Tibial nerve (tissue), 4 donors: ENCODE data around the gene WDR5B. TPM values are rescaled to one million over a fixed set of nuclear protein-coding genes. Genes with fewer than 3 reads are reported as not detected.

Experiments used
- DNase-seq, 2 donors: peaks; one replicate each; pipeline ENCODE4 v3.0.0-alpha.2; 2019; ENCODE audit warnings: low spot score in 2 of 2
- H3K27ac ChIP-seq, 4 donors: fragments of 200-600 bp; sonication (generic) in 3 of 4; one replicate each; pipeline ENCODE4 v1.5.1; 2017 to 2019; ENCODE audit warnings: mild to moderate bottlenecking in 1 of 4
- H3K27me3 ChIP-seq, 2 donors: fragments of 200-600 bp; sonication (generic) in 1 of 2; one replicate each; pipeline versions ENCODE4 v1.5.1 to v1.6.0; 2017 to 2019
- H3K36me3 ChIP-seq, 3 donors: fragments of 200-600 bp; sonication (generic); one replicate each; pipeline ENCODE4 v1.5.1; 2018 to 2019
- H3K4me1 ChIP-seq, 4 donors: fragments of 200-600 bp; sonication (generic) in 3 of 4; one replicate each; pipeline ENCODE4 v1.5.1; 2017 to 2019
- H3K4me3 ChIP-seq, 4 donors: fragments of 200-600 bp; sonication (generic) in 3 of 4; one replicate each; pipeline ENCODE4 v1.5.1; 2017 to 2019; ENCODE audit warnings: mild to moderate bottlenecking in 1 of 4, moderate library complexity in 1 of 4
- H3K9me3 ChIP-seq, 4 donors: fragments of 200-600 bp; sonication (generic) in 3 of 4; one replicate each; pipeline ENCODE4 v1.5.1; 2017 to 2019
- CTCF ChIP-seq, 5 experiments: fragments of 200-600 bp in 3 of 5; fragments of 450-650 bp in 2 of 5; sonication (generic) in 3 of 5; IDR thresholded peaks; one replicate each; pipeline ENCODE4 v1.5.1; 2016 to 2019; ENCODE audit warnings: antibody characterized with exemption in 5 of 5, mild to moderate bottlenecking in 3 of 5, moderate library complexity in 2 of 5
- EP300 ChIP-seq, 2 donors: sonication (generic); formaldehyde crosslinking; IDR thresholded peaks; one replicate each; pipeline ENCODE4 v1.6.1; 2017; ENCODE audit warnings: antibody characterized with exemption in 2 of 2, mild to moderate bottlenecking in 1 of 2
- POLR2A ChIP-seq, 2 donors: fragments of 450-650 bp; IDR thresholded peaks; one replicate each; pipeline ENCODE4 v1.6.1; 2017; ENCODE audit warnings: antibody characterized with exemption in 2 of 2, mild to moderate bottlenecking in 2 of 2, moderate library complexity in 2 of 2
- WGBS, 2 donors: methylation state at CpG; one replicate each; pipeline ENCODE4 v1.1.5; 2018; 5-methylcytosine and 5-hydroxymethylcytosine counted together
- total RNA-seq, 4 donors: library from RNA; depleted of rRNA; stranded (reverse); fragments of >200 nt; gene quantifications; one replicate each; pipeline ENCODE4 v1.1.0, GENCODE V29; 2016

The WDR5B gene
- total RNA-seq, 4 donors from 2014 or later = 4.4 to 5.1 (median 4.8) TPM

GRCh38 chr3:122409446-122409845 is 6.4 kb downstream of the WDR5B start:
- no peak overlapping the region for H3K4me3 ChIP-seq
- no peaks in the 10 kb centered on the region for H3K9me3 ChIP-seq
- DNase-seq = no peak
- H3K27ac ChIP-seq = no peak overlapping the region
- peaks cover 0 to 17% (median 1%) of the 10 kb centered on the region in 4 donors for H3K4me1 ChIP-seq
- TF ChIP-seq POLR2A (IDR thresholded peaks at IDR 0.05) = no peak
- no peak for TF ChIP-seq CTCF (IDR thresholded peaks at IDR 0.05)
- TF ChIP-seq EP300 (IDR thresholded peaks at IDR 0.05) = no peak
- 77% methylated on average over 6 of the region's 6 CpGs for WGBS, 2 donors
- H3K36me3 ChIP-seq = peaks cover 0 to 76% (median 0%) of the 10 kb centered on the region in 3 donors
- no peaks in the 10 kb centered on the region for H3K27me3 ChIP-seq

GRCh38 chr3:122407946-122408345 is 7.9 kb downstream of the WDR5B start:
- H3K4me1 ChIP-seq = peaks cover 0 to 3% (median 0%) of the 10 kb centered on the region in 4 donors
- 82 to 90% methylated on average over 1 of the region's 1 CpG for WGBS, 2 donors

DNA sequence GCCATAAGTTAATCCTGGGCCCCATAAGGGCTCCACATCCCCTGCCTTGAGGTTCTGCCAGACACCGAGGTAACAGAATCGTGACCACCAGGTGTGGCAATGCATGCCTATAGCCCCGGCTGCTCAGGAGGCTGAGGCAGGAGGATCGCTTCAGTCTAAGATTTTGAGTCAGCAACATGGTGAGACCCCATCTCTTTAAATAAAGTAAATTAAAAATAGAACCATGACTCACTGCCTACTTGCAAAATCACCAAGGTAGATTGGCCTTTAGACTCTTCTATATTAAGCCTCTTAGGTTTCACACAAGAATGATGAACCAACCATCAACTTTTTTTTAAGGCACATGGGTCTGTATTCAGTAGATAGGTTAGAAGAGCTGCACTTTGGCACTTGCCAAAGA is 9.7 kb downstream of the WDR5B start:
- H3K27ac ChIP-seq = no peak overlapping the region
- no peaks in the 10 kb centered on the region for H3K27me3 ChIP-seq
- H3K4me1 ChIP-seq = no peaks in the 10 kb centered on the region
- no peak for TF ChIP-seq POLR2A (IDR thresholded peaks at IDR 0.05)
- TF ChIP-seq EP300 (IDR thresholded peaks at IDR 0.05) = no peak
- TF ChIP-seq CTCF (IDR thresholded peaks at IDR 0.05) = no peak
- DNase-seq = no peak
- H3K9me3 ChIP-seq = no peaks in the 10 kb centered on the region
- H3K4me3 ChIP-seq = no peak overlapping the region
- peaks cover 0 to 84% (median 0%) of the 10 kb centered on the region in 3 donors for H3K36me3 ChIP-seq
- WGBS, 2 donors = 94 to 96% methylated on average over 4 of the region's 4 CpGs

More at GRCh38 chr3:122407946-122408345, 7.9 kb downstream of the WDR5B start:
- Histone ChIP-seq H3K27me3 (no peaks in the 10 kb centered on the region), H3K36me3 (peaks cover 0 to 91% (median 0%) of the 10 kb centered on the region in 3 donors), H3K9me3 (no peaks in the 10 kb centered on the region), H3K4me3 (no peak overlapping the region), H3K27ac (no peak overlapping the region)
- TF ChIP-seq POLR2A (IDR thresholded peaks at IDR 0.05) = no peak
- TF ChIP-seq EP300 (IDR thresholded peaks at IDR 0.05) = no peak
- no peak for TF ChIP-seq CTCF (IDR thresholded peaks at IDR 0.05)
- no peak for DNase-seq

DNA sequence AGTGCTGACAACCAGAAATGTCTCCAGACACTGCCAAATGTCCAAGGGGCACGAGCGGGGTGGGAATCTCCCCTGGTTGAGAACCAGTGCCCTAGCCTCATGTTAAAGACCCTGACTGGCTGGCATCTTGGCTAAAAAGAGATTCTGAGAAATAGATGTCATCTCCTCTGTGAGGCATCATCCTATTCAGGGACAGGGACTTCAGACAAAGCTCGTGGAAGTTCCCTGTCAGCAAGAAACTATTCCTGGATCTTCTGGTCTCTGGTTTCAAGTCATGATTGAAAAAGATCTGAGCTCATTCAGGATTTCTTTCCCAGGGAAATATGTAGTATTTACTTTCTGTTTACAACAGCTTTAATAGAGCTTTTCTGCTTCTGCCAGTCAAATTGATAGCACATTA is 10.8 kb downstream of the WDR5B start:
- DNase-seq = no peak
- Histone ChIP-seq H3K4me3 (no peak overlapping the region), H3K27ac (no peak overlapping the region), H3K27me3 (no peaks in the 10 kb centered on the region), H3K4me1 (no peaks in the 10 kb centered on the region), H3K9me3 (no peaks in the 10 kb centered on the region), H3K36me3 (peaks cover 0 to 75% (median 0%) of the 10 kb centered on the region in 3 donors)
- WGBS, 2 donors = 86 to 98% methylated on average over 3 of the region's 3 CpGs
- TF ChIP-seq EP300 (IDR thresholded peaks at IDR 0.05) (no peak), CTCF (IDR thresholded peaks at IDR 0.05) (no peak), POLR2A (IDR thresholded peaks at IDR 0.05) (no peak)

DNA sequence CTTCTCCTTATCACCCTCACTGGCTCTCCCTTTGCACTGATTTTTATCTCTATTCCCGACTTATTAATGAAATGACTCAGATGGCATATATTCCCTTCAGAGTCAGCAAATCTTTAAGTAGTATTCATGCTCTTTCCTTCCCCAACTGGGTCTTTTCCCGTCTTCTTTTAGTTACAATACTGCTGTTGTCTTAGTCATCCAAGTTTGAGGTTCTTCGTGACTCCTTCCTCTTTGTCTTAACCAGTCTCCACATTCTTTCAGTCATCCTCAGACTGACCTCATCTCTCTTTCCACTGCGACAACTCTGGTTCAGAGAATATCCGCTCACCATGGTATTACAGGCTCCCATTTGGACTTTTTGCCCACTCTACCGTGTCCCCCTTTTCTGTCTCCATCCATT is 12.4 kb downstream of the WDR5B start:
- WGBS, 2 donors = 57 to 62% methylated on average over 6 of the region's 6 CpGs

More for the DNA sequence above, 12.4 kb downstream of the WDR5B start:
- no peak overlapping the region for H3K27ac ChIP-seq
- no peaks in the 10 kb centered on the region for H3K9me3 ChIP-seq
- TF ChIP-seq EP300 (IDR thresholded peaks at IDR 0.05) = no peak
- TF ChIP-seq POLR2A (IDR thresholded peaks at IDR 0.05) = no peak
- no peak for TF ChIP-seq CTCF (IDR thresholded peaks at IDR 0.05)
- no peaks in the 10 kb centered on the region for H3K4me1 ChIP-seq
- H3K4me3 ChIP-seq = no peak overlapping the region
- no peak for DNase-seq
- H3K36me3 ChIP-seq = peaks cover 0 to 60% (median 0%) of the 10 kb centered on the region in 3 donors
- no peaks in the 10 kb centered on the region for H3K27me3 ChIP-seq
